Heart left ventricle (tissue), 13 donors: ENCODE data around the gene SUN1.

Experiments used
- POLR2A ChIP-seq, 2 donors: fragments of 450-650 bp; IDR thresholded peaks; one replicate each; pipeline ENCODE4 v1.6.1; 2017; ENCODE audit warnings: antibody characterized with exemption in 2 of 2, mild to moderate bottlenecking in 2 of 2, moderate library complexity in 2 of 2
- TF ChIP-seq, protein P1 (sequence below), 12 donors: fragments of 200-600 bp; sonication (generic) in 4 of 12; IDR thresholded peaks; one replicate each; pipeline versions ENCODE4 v1.5.0 to v1.8.0; 2018 to 2022; ENCODE audit warnings: antibody characterized with exemption in 12 of 12, mild to moderate bottlenecking in 5 of 12
- donor health status: ischemic (EF 13 %, LVEDD 7.1; RV severe dilation, severe dysfunction).
- donor health status: DM: no; HTN: yes; CAD: no.
- donor health status: DM: no; HTN: no; CAD: no.
- donor health status: ischemic (EF 25% LVEDD 6.9; RV normal size, moderate dysfunction).
- donor health status: ischemic (EF 25% LVEDD 5.7; RV mildly dilated, moderate dysfunction).
- donor health status: ischemic (EF 35%, LVEDD 5.7; RV mildly dilated, moderate dysfunction).
- donor health status: nonischemic (EF 11% LVEDD 7.7; RV severe dilation, severe dysfunction).
- donor health status: DM: yes; HTN: yes; CAD: no.
- donor health status: PGD.
- donor health status: ischemic (EF 29% LVEDD 5.4; RV normal size, mild dysfunction).
- donor health status: nonischemic (EF 23%, LVEDD 6.1; RV moderate dilation, normal function).

DNA sequence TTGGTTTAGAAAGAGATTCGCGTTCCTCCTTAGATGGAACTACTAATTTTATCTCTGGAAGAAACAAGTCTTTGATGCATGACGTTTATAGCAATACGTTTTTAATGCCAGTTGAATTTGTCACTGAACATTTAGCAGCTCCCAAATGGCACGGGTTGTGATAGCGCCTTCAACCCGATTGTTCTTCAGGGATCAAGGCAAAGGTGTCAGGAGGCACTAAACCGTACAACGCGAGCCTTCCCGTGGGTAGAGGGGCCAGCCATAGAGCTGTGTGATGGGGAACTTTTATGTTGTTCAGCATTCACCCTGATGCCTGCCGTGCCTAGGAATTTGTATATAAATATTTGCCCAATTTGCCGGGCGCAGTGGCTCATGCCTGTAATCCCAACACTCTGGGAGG, 47.4 kb downstream of the SUN1 start:
- no peak for TF ChIP-seq POLR2A (IDR thresholded peaks at IDR 0.05)
- TF ChIP-seq, protein P1, sequence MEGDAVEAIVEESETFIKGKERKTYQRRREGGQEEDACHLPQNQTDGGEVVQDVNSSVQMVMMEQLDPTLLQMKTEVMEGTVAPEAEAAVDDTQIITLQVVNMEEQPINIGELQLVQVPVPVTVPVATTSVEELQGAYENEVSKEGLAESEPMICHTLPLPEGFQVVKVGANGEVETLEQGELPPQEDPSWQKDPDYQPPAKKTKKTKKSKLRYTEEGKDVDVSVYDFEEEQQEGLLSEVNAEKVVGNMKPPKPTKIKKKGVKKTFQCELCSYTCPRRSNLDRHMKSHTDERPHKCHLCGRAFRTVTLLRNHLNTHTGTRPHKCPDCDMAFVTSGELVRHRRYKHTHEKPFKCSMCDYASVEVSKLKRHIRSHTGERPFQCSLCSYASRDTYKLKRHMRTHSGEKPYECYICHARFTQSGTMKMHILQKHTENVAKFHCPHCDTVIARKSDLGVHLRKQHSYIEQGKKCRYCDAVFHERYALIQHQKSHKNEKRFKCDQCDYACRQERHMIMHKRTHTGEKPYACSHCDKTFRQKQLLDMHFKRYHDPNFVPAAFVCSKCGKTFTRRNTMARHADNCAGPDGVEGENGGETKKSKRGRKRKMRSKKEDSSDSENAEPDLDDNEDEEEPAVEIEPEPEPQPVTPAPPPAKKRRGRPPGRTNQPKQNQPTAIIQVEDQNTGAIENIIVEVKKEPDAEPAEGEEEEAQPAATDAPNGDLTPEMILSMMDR (IDR thresholded peaks at IDR 0.05) = no peak
